ENCODE data around the gene RPL22L1.
"Not testable (repeated sequence)": the region's sequence is repeated elsewhere in the genome, so short reads cannot be mapped to it uniquely, and the experiment has no call there.

RPL22L1 gene

DNA sequence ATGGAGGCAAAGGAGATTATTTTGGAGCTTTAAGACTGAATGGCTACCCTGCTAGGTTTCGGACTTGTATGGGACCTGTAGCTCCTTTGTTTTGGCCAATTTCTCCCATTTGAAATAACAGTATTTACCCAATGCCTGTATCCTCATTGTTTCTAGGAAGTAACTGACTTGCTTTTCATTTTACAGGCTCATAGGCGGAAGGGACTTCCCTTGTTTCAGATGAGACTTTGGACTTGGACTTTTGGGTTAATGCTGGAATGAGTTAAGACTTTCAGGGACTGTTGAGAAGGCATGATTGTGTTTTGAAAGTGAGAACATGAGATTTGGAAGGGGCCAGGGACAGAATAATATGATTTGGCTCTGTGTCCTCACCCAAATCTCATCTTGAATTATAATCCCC lies 28.0 kb upstream of the RPL22L1 start:
- H2BK5ac ChIP-seq (ENCODE audit: low read depth, low read length, poor library complexity, severe bottlenecking) = no peak overlapping the region
- H3K23ac ChIP-seq (ENCODE audit: low read length in 2 of 2) = no peak overlapping the region
- no peak overlapping the region for H3K4me3 ChIP-seq (ENCODE audit: insufficient read depth in 1 of 2, low read depth in 1 of 2, low read length in 2 of 2)
- H3K36me3 ChIP-seq (ENCODE audit: control insufficient read depth in 1 of 2, insufficient read depth in 2 of 2, low read depth in 1 of 2, low read length in 2 of 2) = peaks cover 7 to 55% of the 10 kb centered on the region in 2 experiments
- no peak overlapping the region for H3K18ac ChIP-seq (ENCODE audit: low read depth in 1 of 2, low read length in 2 of 2)
- H2AFZ ChIP-seq (ENCODE audit: low read depth, low read length) = no peak overlapping the region
- 100% methylated on average over 2 of the region's 2 CpGs for WGBS
- no peak overlapping the region for H4K91ac ChIP-seq (ENCODE audit: low read length)
- no peak overlapping the region for H3K4me2 ChIP-seq (ENCODE audit: low read length, poor library complexity, severe bottlenecking)
- H2BK120ac ChIP-seq (ENCODE audit: low read depth, low read length) = no peak overlapping the region
- no peak overlapping the region for H2AK5ac ChIP-seq (ENCODE audit: low read length, severe bottlenecking)
- H3K4me1 ChIP-seq (ENCODE audit: control insufficient read depth, insufficient read depth, low read depth, low read length) = no peaks in the 10 kb centered on the region
- H3K79me1 ChIP-seq (replicated peaks; ENCODE audit: low read length, poor library complexity, severe bottlenecking) = peaks cover 12% of the 10 kb centered on the region
- H3K27me3 ChIP-seq (ENCODE audit: control insufficient read depth in 1 of 2, insufficient read depth in 1 of 2, low read length in 2 of 2) = no peaks in the 10 kb centered on the region
- H4K8ac ChIP-seq (ENCODE audit: low read length) = no peak overlapping the region
- H2BK15ac ChIP-seq (ENCODE audit: low read depth, poor library complexity, severe bottlenecking) = no peak overlapping the region
- H3K9ac ChIP-seq (ENCODE audit: low read length) = no peak overlapping the region
- no peak overlapping the region for H3K27ac ChIP-seq (ENCODE audit: low read length, poor library complexity, severe bottlenecking)
- no peaks in the 10 kb centered on the region for H3K9me3 ChIP-seq (ENCODE audit: control insufficient read depth, low read length)
- H3K14ac ChIP-seq (ENCODE audit: low read length in 2 of 2) = no peak overlapping the region
- no peak for DNase-seq
- no peak overlapping the region for H2BK12ac ChIP-seq (ENCODE audit: low read length in 2 of 2)
- no peak overlapping the region for H3K4ac ChIP-seq (ENCODE audit: low read depth in 1 of 2, low read length in 2 of 2)

DNA sequence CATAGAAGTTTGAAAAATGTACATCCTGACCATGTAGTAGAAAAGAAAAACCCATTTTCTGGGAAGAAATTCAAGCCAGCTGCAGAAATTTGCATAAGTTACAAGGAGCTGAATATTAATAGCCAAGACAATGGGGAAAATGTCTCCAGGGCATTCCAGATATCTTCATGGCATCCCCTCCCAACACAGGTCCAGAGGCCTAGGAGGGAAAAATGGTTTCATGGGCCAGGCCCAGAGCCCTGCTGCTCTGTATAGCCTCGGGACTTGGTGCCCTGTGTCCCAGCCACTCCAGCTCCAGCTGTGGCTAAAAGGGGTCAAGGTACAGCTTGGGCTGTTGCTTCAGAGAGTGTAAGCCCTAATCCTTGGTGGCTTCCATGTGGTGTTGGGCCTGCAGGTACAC lies 27.2 kb upstream of the RPL22L1 start:
- H2BK15ac ChIP-seq (ENCODE audit: low read depth, poor library complexity, severe bottlenecking); H3K18ac ChIP-seq (ENCODE audit: low read depth in 1 of 2, low read length in 2 of 2); H3K79me1 ChIP-seq (replicated peaks; ENCODE audit: low read length, poor library complexity, severe bottlenecking); H4K8ac ChIP-seq (ENCODE audit: low read length); DNase-seq; H4K91ac ChIP-seq (ENCODE audit: low read length); H3K4me2 ChIP-seq (ENCODE audit: low read length, poor library complexity, severe bottlenecking); H3K4ac ChIP-seq (ENCODE audit: low read depth in 1 of 2, low read length in 2 of 2); H2BK120ac ChIP-seq (ENCODE audit: low read depth, low read length); H2AFZ ChIP-seq (ENCODE audit: low read depth, low read length); H3K4me3 ChIP-seq (ENCODE audit: insufficient read depth in 1 of 2, low read depth in 1 of 2, low read length in 2 of 2); H3K9me3 ChIP-seq (ENCODE audit: control insufficient read depth, low read length); H3K27ac ChIP-seq (ENCODE audit: low read length, poor library complexity, severe bottlenecking); H2BK5ac ChIP-seq (ENCODE audit: low read depth, low read length, poor library complexity, severe bottlenecking); H3K27me3 ChIP-seq (ENCODE audit: control insufficient read depth in 1 of 2, insufficient read depth in 1 of 2, low read length in 2 of 2); H3K4me1 ChIP-seq (ENCODE audit: control insufficient read depth, insufficient read depth, low read depth, low read length); H3K14ac ChIP-seq (ENCODE audit: low read length in 2 of 2); H3K9ac ChIP-seq (ENCODE audit: low read length); H2BK12ac ChIP-seq (ENCODE audit: low read length in 2 of 2); H3K23ac ChIP-seq (ENCODE audit: low read length in 2 of 2); H2AK5ac ChIP-seq (ENCODE audit: low read length, severe bottlenecking): not testable (repeated sequence)
- WGBS = 94% methylated on average over 1 of the region's 1 CpG
- peaks cover 7 to 59% of the 10 kb centered on the region in 2 experiments for H3K36me3 ChIP-seq (ENCODE audit: control insufficient read depth in 1 of 2, insufficient read depth in 2 of 2, low read depth in 1 of 2, low read length in 2 of 2)

DNA sequence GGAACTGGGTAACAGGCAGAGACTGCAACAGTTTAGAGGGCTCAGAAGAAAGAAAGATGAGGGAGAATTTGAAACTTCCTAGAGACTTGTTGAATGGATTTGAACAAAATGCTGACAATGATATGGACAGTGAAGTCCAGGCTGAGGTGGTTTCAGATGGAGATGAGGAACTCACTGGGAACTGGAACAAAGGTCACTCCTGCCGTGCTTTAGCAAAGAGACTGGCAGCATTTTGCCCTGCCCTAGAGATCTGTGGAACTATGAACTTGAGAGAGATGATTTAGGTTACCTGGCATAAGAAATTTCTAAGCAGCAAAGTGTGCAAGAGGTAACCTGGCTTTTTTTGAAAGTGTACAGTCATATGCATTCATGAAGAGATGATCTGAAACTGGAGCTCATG lies 26.8 kb upstream of the RPL22L1 start:
- Histone ChIP-seq H2AK5ac (ENCODE audit: low read length, severe bottlenecking) (no peak overlapping the region), H2BK15ac (ENCODE audit: low read depth, poor library complexity, severe bottlenecking) (no peak overlapping the region), H2AFZ (ENCODE audit: low read depth, low read length) (no peak overlapping the region), H3K27me3 (ENCODE audit: control insufficient read depth in 1 of 2, insufficient read depth in 1 of 2, low read length in 2 of 2) (no peaks in the 10 kb centered on the region), H3K9ac (ENCODE audit: low read length) (no peak overlapping the region), H3K23ac (ENCODE audit: low read length in 2 of 2) (no peak overlapping the region), H4K91ac (ENCODE audit: low read length) (no peak overlapping the region), H3K27ac (ENCODE audit: low read length, poor library complexity, severe bottlenecking) (no peak overlapping the region), H3K18ac (ENCODE audit: low read depth in 1 of 2, low read length in 2 of 2) (no peak overlapping the region), H3K4me3 (ENCODE audit: insufficient read depth in 1 of 2, low read depth in 1 of 2, low read length in 2 of 2) (no peak overlapping the region), H3K36me3 (ENCODE audit: control insufficient read depth in 1 of 2, insufficient read depth in 2 of 2, low read depth in 1 of 2, low read length in 2 of 2) (peaks cover 7 to 55% of the 10 kb centered on the region in 2 experiments), H2BK120ac (ENCODE audit: low read depth, low read length) (no peak overlapping the region), H3K9me3 (ENCODE audit: control insufficient read depth, low read length) (no peaks in the 10 kb centered on the region), H2BK12ac (ENCODE audit: low read length in 2 of 2) (no peak overlapping the region), H3K4ac (ENCODE audit: low read depth in 1 of 2, low read length in 2 of 2) (no peak overlapping the region), H3K4me1 (ENCODE audit: control insufficient read depth, insufficient read depth, low read depth, low read length) (no peaks in the 10 kb centered on the region), H3K14ac (ENCODE audit: low read length in 2 of 2) (no peak overlapping the region), H2BK5ac (ENCODE audit: low read depth, low read length, poor library complexity, severe bottlenecking) (no peak overlapping the region), H3K79me1 (replicated peaks; ENCODE audit: low read length, poor library complexity, severe bottlenecking) (peaks cover 6% of the 10 kb centered on the region), H4K8ac (ENCODE audit: low read length) (no peak overlapping the region), H3K4me2 (ENCODE audit: low read length, poor library complexity, severe bottlenecking) (no peak overlapping the region)
- DNase-seq = no peak
- 96% methylated on average over 1 of the region's 1 CpG for WGBS

DNA sequence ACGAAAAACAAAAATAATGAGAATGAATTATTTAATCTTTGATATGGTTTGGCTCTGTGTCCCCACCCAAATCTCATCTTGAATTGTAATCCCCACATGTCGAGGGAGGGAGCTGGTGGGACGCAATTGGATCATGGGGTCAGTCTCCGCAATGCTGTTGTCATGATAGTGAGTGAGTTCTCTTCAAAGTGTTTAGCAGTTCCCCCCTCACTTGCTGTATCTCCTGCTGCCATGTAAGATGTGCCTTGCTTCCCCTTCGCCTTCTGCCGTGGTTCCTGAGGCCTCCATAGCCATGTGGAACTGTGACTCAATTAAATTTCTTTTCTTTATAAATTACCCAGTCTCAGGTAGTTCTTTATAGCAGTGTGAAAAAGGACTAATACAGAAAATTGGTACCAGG lies 26.3 kb upstream of the RPL22L1 start:
- H3K9ac ChIP-seq (ENCODE audit: low read length); H2AK5ac ChIP-seq (ENCODE audit: low read length, severe bottlenecking); H2AFZ ChIP-seq (ENCODE audit: low read depth, low read length); H2BK120ac ChIP-seq (ENCODE audit: low read depth, low read length); H3K4me1 ChIP-seq (ENCODE audit: control insufficient read depth, insufficient read depth, low read depth, low read length); H3K27ac ChIP-seq (ENCODE audit: low read length, poor library complexity, severe bottlenecking); H2BK12ac ChIP-seq (ENCODE audit: low read length in 2 of 2); H3K4ac ChIP-seq (ENCODE audit: low read depth in 1 of 2, low read length in 2 of 2); H4K91ac ChIP-seq (ENCODE audit: low read length); H3K4me3 ChIP-seq (ENCODE audit: insufficient read depth in 1 of 2, low read depth in 1 of 2, low read length in 2 of 2); H3K4me2 ChIP-seq (ENCODE audit: low read length, poor library complexity, severe bottlenecking); H3K14ac ChIP-seq (ENCODE audit: low read length in 2 of 2); H3K79me1 ChIP-seq (replicated peaks; ENCODE audit: low read length, poor library complexity, severe bottlenecking); H3K23ac ChIP-seq (ENCODE audit: low read length in 2 of 2); DNase-seq; H4K8ac ChIP-seq (ENCODE audit: low read length); H2BK5ac ChIP-seq (ENCODE audit: low read depth, low read length, poor library complexity, severe bottlenecking); H3K9me3 ChIP-seq (ENCODE audit: control insufficient read depth, low read length); H3K27me3 ChIP-seq (ENCODE audit: control insufficient read depth in 1 of 2, insufficient read depth in 1 of 2, low read length in 2 of 2); H3K18ac ChIP-seq (ENCODE audit: low read depth in 1 of 2, low read length in 2 of 2); H2BK15ac ChIP-seq (ENCODE audit: low read depth, poor library complexity, severe bottlenecking): not testable (repeated sequence)
- WGBS = 95% methylated on average over 3 of the region's 6 CpGs
- H3K36me3 ChIP-seq (ENCODE audit: control insufficient read depth in 1 of 2, insufficient read depth in 2 of 2, low read depth in 1 of 2, low read length in 2 of 2) = peaks cover 7 to 57% of the 10 kb centered on the region in 2 experiments

All from mesenchymal stem cell (in vitro differentiated cells and primary cell).